GM12878 (cell line): Measurements from ENCODE around the gene MTHFD1L. TPM values are rescaled to one million over a fixed set of nuclear protein-coding genes. Genes with fewer than 3 reads are reported as not detected.

ENCODE experiments used
- ATAC-seq: fragments of 200-7000 bp; cut with Tn5 transposase; 3 replicates; pipeline ENCODE4 v1.9.1; 2020; ENCODE audit warnings: mild to moderate bottlenecking, moderate library complexity
- BruUV-seq: library from RNA; stranded (reverse); fragments of 400-500 nt; replicated peaks from 2 replicates; lab custom pipeline; 2021; lab: Mats Ljungman, UMichigan
- CTCF ChIA-PET: fragments of 300-600 bp; sonication (Branson Sonifier 250); formaldehyde crosslinking; extraction: SDS; loops from one replicate; lab custom pipeline; 2021; ENCODE audit warnings: inconsistent platforms; lab: Yijun Ruan, JAX
- POLR2A ChIA-PET: fragments of 350-600 bp; formaldehyde crosslinking; extraction: SDS; loops from one replicate; lab custom pipeline; 2021; ENCODE audit warnings: inconsistent platforms; lab: Charles Lee
- RAD21 ChIA-PET: fragments of 300-600 bp; sonication (Branson Sonifier 250); formaldehyde crosslinking; loops from one replicate; lab custom pipeline; 2023; ENCODE audit warnings: antibody characterized with exemption; ENCODE audit not compliant: unreplicated experiment; lab: Charles Lee
- SMC1A ChIA-PET: fragments of 300-600 bp; sonication (Branson Sonifier 250); formaldehyde crosslinking; loops from one replicate; lab custom pipeline; 2023; ENCODE audit not compliant: unreplicated experiment, uncharacterized antibody; lab: Charles Lee
- DNase-seq: peaks from one replicate; pipeline ENCODE4 v3.0.0-alpha.2; 2011; ENCODE audit warnings: low read depth, low spot score
- FAIRE-seq: peaks from 3 replicates; lab custom pipeline; 2011; peaks lifted over from hg19 to GRCh38; lab: Jason Lieb, UNC
- H2AFZ ChIP-seq: 2 replicates; pipeline ENCODE4 v1.6.0; 2011; ENCODE audit warnings: low read depth, low read length, control low read depth; ENCODE audit not compliant: control insufficient read depth
- H3K27ac ChIP-seq: 2 replicates; pipeline ENCODE4 v1.5.1; 2011; ENCODE audit warnings: control low read depth; ENCODE audit not compliant: control insufficient read depth, insufficient read depth
- H3K27me3 ChIP-seq, 2 experiments: replicated peaks in 1 of 2; 2 replicates each; pipeline versions ENCODE4 v1.6.0 to v1.6.1; 2011; ENCODE audit warnings: low read length in 1 of 2; ENCODE audit not compliant: control insufficient read depth in 2 of 2, insufficient read depth in 2 of 2
- H3K36me3 ChIP-seq, 2 experiments: 2 replicates each; pipeline ENCODE4 v1.5.1; 2011; ENCODE audit warnings: low read length in 1 of 2; ENCODE audit not compliant: control insufficient read depth in 2 of 2, insufficient read depth in 2 of 2
- H3K4me1 ChIP-seq: 2 replicates; pipeline ENCODE4 v1.6.1; 2011; ENCODE audit warnings: mild to moderate bottlenecking, low read length, moderate library complexity, mixed read lengths; ENCODE audit not compliant: control insufficient read depth, insufficient read depth
- H3K4me2 ChIP-seq: 2 replicates; pipeline ENCODE4 v1.6.0; 2011; ENCODE audit warnings: control low read depth; ENCODE audit not compliant: control insufficient read depth, insufficient read depth
- H3K4me3 ChIP-seq: fragments of 200-600 bp; sonication (generic); 2 replicates; pipeline ENCODE4 v1.5.1; 2016
- H3K79me2 ChIP-seq: 2 replicates; pipeline ENCODE4 v1.6.0; 2011; ENCODE audit warnings: low read length; ENCODE audit not compliant: control insufficient read depth, insufficient read depth
- H3K9ac ChIP-seq: 2 replicates; pipeline ENCODE4 v1.8.0; 2011; ENCODE audit warnings: low read length, control low read depth, mixed read lengths; ENCODE audit not compliant: control insufficient read depth, insufficient read depth
- H3K9me3 ChIP-seq: replicated peaks from 3 replicates; pipeline ENCODE4 v1.5.1; 2011; ENCODE audit warnings: mild to moderate bottlenecking, low read length; ENCODE audit not compliant: control insufficient read depth, insufficient read depth
- H4K20me1 ChIP-seq: 2 replicates; pipeline ENCODE4 v1.6.0; 2011; ENCODE audit not compliant: control insufficient read depth, insufficient read depth
- ATF7 ChIP-seq: fragments of 450-650 bp; IDR thresholded peaks from 2 replicates; pipeline ENCODE4 v1.6.1; 2016; ENCODE audit warnings: low read depth, mild to moderate bottlenecking
- CBX3 ChIP-seq: fragments of 200-600 bp; sonication (generic); IDR thresholded peaks from 2 replicates; pipeline ENCODE4 v1.6.1; 2016; ENCODE audit warnings: low read depth, borderline replicate concordance
- E4F1 ChIP-seq: fragments of 450-650 bp; IDR thresholded peaks from 2 replicates; pipeline ENCODE4 v1.6.1; 2018; ENCODE audit warnings: borderline replicate concordance, mild to moderate bottlenecking; ENCODE audit not compliant: partially characterized antibody
- HDAC6 ChIP-seq: fragments of 200-600 bp; sonication (generic); IDR thresholded peaks from one replicate; pipeline ENCODE4 v1.8.0; 2017; ENCODE audit warnings: antibody characterized with exemption; ENCODE audit not compliant: unreplicated experiment
- IRF4 ChIP-seq: IDR thresholded peaks from 2 replicates; pipeline ENCODE4 v1.6.1; 2011; ENCODE audit warnings: low read depth, low read length
- NR2C2 ChIP-seq: IDR thresholded peaks from 2 replicates; pipeline ENCODE4 v1.6.1; 2011; ENCODE audit warnings: borderline replicate concordance, low read depth; ENCODE audit not compliant: control insufficient read depth, insufficient read length
- RB1 ChIP-seq: fragments of 450-650 bp; formaldehyde crosslinking; IDR thresholded peaks from 2 replicates; pipeline ENCODE4 v1.6.1; 2017; ENCODE audit warnings: mild to moderate bottlenecking, borderline replicate concordance
- RCOR1 ChIP-seq: conservative IDR thresholded peaks from 2 replicates; pipeline ENCODE4 v1.6.1; 2012; ENCODE audit warnings: low read depth, low read length, improper control_type of control experiment
- WGBS: methylation state at CpG from one replicate; pipeline ENCODE4 v1.1.6; 2016; ENCODE audit warnings: low lambda C conversion rate; ENCODE audit not compliant: insufficient replicate concordance, insufficient coverage; ENCODE audit errors: missing lambda C conversion rate; 5-methylcytosine and 5-hydroxymethylcytosine counted together
- in situ Hi-C: fragments of 300-500 bp; cut with MboI; formaldehyde crosslinking; loops from 9 replicates; pipeline ENCODE4 v1.14.3; 2018; ENCODE audit warnings: mixed read lengths
- intact Hi-C: fragments of 100-400 bp; cut with micrococcal nuclease; formaldehyde crosslinking; loops from one replicate; pipeline ENCODE4 v1.14.2; 2022; ENCODE audit not compliant: unreplicated experiment
- polyA plus RNA-seq, 11 experiments: library from polyadenylated mRNA; depleted of rRNA in 4 of 11; unstranded in 6 of 11; stranded (reverse) in 5 of 11; fragments of >200 nt; fragmentation: Nextera tagmentation in 4 of 11; fragmentation: Illumina TruSeq in 1 of 11; extraction: Ambion mirVana in 4 of 11; extraction: Trizol in 1 of 11; gene quantifications; 1 replicate in 1 of 11; 2 replicates in 10 of 11; pipeline versions ENCODE4 v1.2.1 to v1.2.3, GENCODE V29; 2011 to 2016; ENCODE audit warnings: inconsistent platforms in 2 of 11, missing spikeins in 2 of 11, low read depth in 1 of 11
- total RNA-seq, 4 experiments: library from RNA; depleted of rRNA in 3 of 4; stranded (reverse); fragments of >200 nt in 3 of 4; fragmentation: Illumina TruSeq in 1 of 4; extraction: Trizol in 1 of 4; gene quantifications; 2 replicates each; pipeline versions ENCODE4 v1.2.1 to v1.2.3, GENCODE V29; 2013 to 2021
- TF ChIP-seq, protein P1 (sequence below): fragments of 450-650 bp; IDR thresholded peaks from 2 replicates; pipeline ENCODE4 v1.6.1; 2016; ENCODE audit warnings: mild to moderate bottlenecking

The MTHFD1L gene
- total and polyA plus RNA-seq, 10 of the 15 experiments (the other 5 are each of a cell fraction or from before 2014, with no cell fraction given): 11.7 to 75.5 (median 28.8) TPM

DNA sequence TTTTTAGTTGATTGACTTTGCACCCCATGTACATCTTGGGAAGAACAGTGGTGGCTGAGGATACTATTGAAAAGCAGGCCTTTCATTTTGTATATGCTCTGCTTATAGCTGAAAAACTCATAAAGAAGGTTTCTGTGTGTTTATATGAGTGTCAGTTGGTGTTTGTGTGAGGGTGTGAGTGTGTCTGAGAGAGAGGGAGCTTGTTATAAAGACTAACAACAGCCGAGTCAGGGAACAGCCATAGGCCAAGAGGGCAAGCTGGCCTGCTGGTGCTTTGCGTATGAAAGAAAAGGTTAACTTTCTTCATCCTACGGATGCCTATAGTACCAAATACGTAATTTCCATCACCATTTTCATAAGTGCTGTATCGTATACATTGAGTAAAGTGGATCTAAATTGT, 88.3 kb downstream of the MTHFD1L start:
- no peak for TF ChIP-seq IRF4
- TF ChIP-seq, protein P1, sequence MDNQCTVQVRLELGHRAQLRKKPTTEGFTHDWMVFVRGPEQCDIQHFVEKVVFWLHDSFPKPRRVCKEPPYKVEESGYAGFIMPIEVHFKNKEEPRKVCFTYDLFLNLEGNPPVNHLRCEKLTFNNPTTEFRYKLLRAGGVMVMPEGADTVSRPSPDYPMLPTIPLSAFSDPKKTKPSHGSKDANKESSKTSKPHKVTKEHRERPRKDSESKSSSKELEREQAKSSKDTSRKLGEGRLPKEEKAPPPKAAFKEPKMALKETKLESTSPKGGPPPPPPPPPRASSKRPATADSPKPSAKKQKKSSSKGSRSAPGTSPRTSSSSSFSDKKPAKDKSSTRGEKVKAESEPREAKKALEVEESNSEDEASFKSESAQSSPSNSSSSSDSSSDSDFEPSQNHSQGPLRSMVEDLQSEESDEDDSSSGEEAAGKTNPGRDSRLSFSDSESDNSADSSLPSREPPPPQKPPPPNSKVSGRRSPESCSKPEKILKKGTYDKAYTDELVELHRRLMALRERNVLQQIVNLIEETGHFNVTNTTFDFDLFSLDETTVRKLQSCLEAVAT: no peak
- no peak for TF ChIP-seq RB1
- TF ChIP-seq RCOR1: no peak
- TF ChIP-seq NR2C2: no peak
- no peak for TF ChIP-seq HDAC6
- no peak for TF ChIP-seq ATF7
- TF ChIP-seq E4F1: no peak
- no peak for TF ChIP-seq CBX3
- TF ChIP-seq, all 136 proteins: peak for 0
- intact Hi-C loops: no loop called here
- SMC1A ChIA-PET: interaction anchor here (0.8 to 0.9 kb wide), 2 partner anchors 10 to 370 kb away, joined by 3 read pairs; no protein-coding TSS in a partner anchor

More for the DNA sequence above, 88.3 kb downstream of the MTHFD1L start:
- Histone ChIP-seq H2AFZ (no peak overlapping the region), H3K9ac (no peak overlapping the region), H3K36me3 (peaks cover 11 to 16% of the 10 kb centered on the region in 2 experiments), H3K4me2 (no peak overlapping the region), H3K4me1 (no peaks in the 10 kb centered on the region), H4K20me1 (no peaks in the 10 kb centered on the region), H3K4me3 (no peak overlapping the region), H3K27me3 (no peaks in the 10 kb centered on the region), H3K27ac (no peak overlapping the region), H3K9me3 (no peaks in the 10 kb centered on the region), H3K79me2 (no peaks in the 10 kb centered on the region)
- 96% methylated on average over 5 of the region's 5 CpGs for WGBS
- ChIA-PET CTCF (no interaction called here), RAD21 (no interaction called here), POLR2A (no interaction called here)
- in situ Hi-C loops: no loop called here
- BruUV-seq: no TSS peak
- ATAC-seq (no peak), FAIRE-seq (no peak), DNase-seq (no peak)
